ENCODE results near the gene PIK3CA.

Gene PIK3CA

GRCh38 chr3:179163503-179163902 lies 15.3 kb downstream of the PIK3CA start:
- H3K27ac ChIP-seq = no peak overlapping the region
- no peak for TF ChIP-seq ZFX (IDR thresholded peaks at IDR 0.05; ENCODE audit: borderline replicate concordance)
- TF ChIP-seq CTCF (IDR thresholded peaks at IDR 0.05) = no peak

- TF ChIP-seq ZFX (IDR thresholded peaks at IDR 0.05; ENCODE audit: borderline replicate concordance) (no peak), CTCF (IDR thresholded peaks at IDR 0.05) (no peak)
- H3K27ac ChIP-seq = no peak overlapping the region
These were observed 16.7 kb downstream of the PIK3CA start for GRCh38 chr3:179164857-179165256.

GRCh38 chr3:179166561-179167201 lies 18.5 kb downstream of the PIK3CA start:
- H3K27ac ChIP-seq = no peak overlapping the region
- no peak for TF ChIP-seq CTCF (IDR thresholded peaks at IDR 0.05)
- TF ChIP-seq ZFX (IDR thresholded peaks at IDR 0.05; ENCODE audit: borderline replicate concordance) = no peak

- TF ChIP-seq CTCF (IDR thresholded peaks at IDR 0.05) (no peak), ZFX (IDR thresholded peaks at IDR 0.05; ENCODE audit: borderline replicate concordance) (no peak)
- H3K27ac ChIP-seq = no peak overlapping the region
These were observed 20.8 kb downstream of the PIK3CA start for GRCh38 chr3:179168918-179169317.

- TF ChIP-seq ZFX (IDR thresholded peaks at IDR 0.05; ENCODE audit: borderline replicate concordance) = no peak
- no peak for TF ChIP-seq CTCF (IDR thresholded peaks at IDR 0.05)
- no peak overlapping the region for H3K27ac ChIP-seq
These were observed 24.4 kb downstream of the PIK3CA start for GRCh38 chr3:179172546-179172945.

- TF ChIP-seq CTCF (IDR thresholded peaks at IDR 0.05) = no peak
- TF ChIP-seq ZFX (IDR thresholded peaks at IDR 0.05; ENCODE audit: borderline replicate concordance) = no peak
- no peak overlapping the region for H3K27ac ChIP-seq
These were observed 26.2 kb downstream of the PIK3CA start for GRCh38 chr3:179174316-179174715.

- no peak for TF ChIP-seq ZFX (IDR thresholded peaks at IDR 0.05; ENCODE audit: borderline replicate concordance)
- no peak for TF ChIP-seq CTCF (IDR thresholded peaks at IDR 0.05)
- no peak overlapping the region for H3K27ac ChIP-seq
These were observed 26.7 kb downstream of the PIK3CA start for GRCh38 chr3:179174898-179175297.

Measured in 22Rv1 (cell line).